ENCODE measurements around the gene BCL2L1. TPM values are rescaled to one million over a fixed set of nuclear protein-coding genes. Genes with fewer than 3 reads are reported as not detected.

BCL2L1 gene
- polyA plus RNA-seq, 1 of the 3 experiments (the other 2 are of a cell fraction) = 99.9 TPM

DNA sequence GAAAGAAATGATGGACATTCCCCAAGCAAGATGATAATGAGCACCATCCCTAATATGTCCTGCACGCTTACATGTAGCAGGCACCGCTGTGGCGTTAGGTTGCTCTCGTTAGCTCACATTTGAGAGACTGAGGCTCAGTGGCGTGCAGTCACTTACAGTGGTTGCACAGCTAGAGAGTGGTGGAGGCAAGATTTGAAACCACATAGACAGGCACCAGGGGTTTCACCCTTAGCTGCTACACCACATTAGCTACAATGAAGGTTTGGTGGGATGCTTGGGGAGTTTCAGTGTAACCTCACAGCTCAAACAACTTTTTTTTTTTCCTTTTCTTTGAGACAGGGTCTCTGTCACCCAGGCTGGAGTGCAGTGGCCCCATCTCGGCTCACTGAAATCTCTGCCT, 81.3 kb downstream of the BCL2L1 start:
- ChIA-PET CTCF (interaction anchor here (0.7 to 3.9 kb wide), 5 partner anchors 12 to 79 kb away, joined by 3 to 21 read pairs (median 5); no protein-coding TSS in a partner anchor), POLR2A (interaction anchor here (1.3 to 1.5 kb wide), 2 partner anchors 37 to 75 kb away, joined by 3 to 7 read pairs; no protein-coding TSS in a partner anchor)
- Histone ChIP-seq H4K20me1 (ENCODE audit: insufficient read depth) (no peaks in the 10 kb centered on the region), H3K36me3 (replicated peaks in 1 of 2; ENCODE audit: control insufficient read depth in 1 of 2, insufficient read depth in 2 of 2, low read length in 1 of 2) (no peaks in the 10 kb centered on the region), H3F3A (replicated peaks; ENCODE audit: insufficient read depth) (no peaks in the 10 kb centered on the region), H3K4me3 (ENCODE audit: low read depth in 2 of 2, low read length in 1 of 2) (no peak overlapping the region), H3K4me1 (ENCODE audit: control insufficient read depth in 1 of 2, insufficient read depth in 2 of 2, low read depth in 1 of 2, low read length in 1 of 2) (peaks cover 0 to 33% of the 10 kb centered on the region in 2 experiments; a peak in 2 of 4 replicates), H3K27me3 (ENCODE audit: insufficient read depth) (no peaks in the 10 kb centered on the region), H3K79me2 (ENCODE audit: insufficient read depth) (no peaks in the 10 kb centered on the region), H3K9ac (no peak overlapping the region), H3K4me2 (no peak overlapping the region), H3K9me2 (no peaks in the 10 kb centered on the region), H2AFZ (ENCODE audit: low read depth) (no peak overlapping the region), H3K9me3 (no peaks in the 10 kb centered on the region), H3K27ac (ENCODE audit: low read depth in 2 of 2, low read length in 1 of 2) (no peak overlapping the region)
- DNase-seq = no peak
- WGBS (ENCODE audit: low lambda C conversion rate) = 89% methylated on average over 6 of the region's 6 CpGs
- TF ChIP-seq MAX (IDR thresholded peaks at IDR 0.05; ENCODE audit: low read depth) (no peak), GABPA (IDR thresholded peaks at IDR 0.05; ENCODE audit: low read depth) (no peak), EZH2phosphoT487 (IDR thresholded peaks at IDR 0.05; ENCODE audit: borderline replicate concordance, low read depth) (no peak), MEF2A (IDR thresholded peaks at IDR 0.05; ENCODE audit: borderline replicate concordance, low read depth) (no peak), RCOR1 (IDR thresholded peaks at IDR 0.05; ENCODE audit: low read length) (no peak), MXI1 (IDR thresholded peaks at IDR 0.05; ENCODE audit: low read depth, low read length) (no peak), FOSL2 (IDR thresholded peaks at IDR 0.05; ENCODE audit: borderline replicate concordance, low read depth) (no peak), SIN3A (IDR thresholded peaks at IDR 0.05; ENCODE audit: borderline replicate concordance, low read depth, low read length) (no peak)
- TF ChIP-seq, protein P1, sequence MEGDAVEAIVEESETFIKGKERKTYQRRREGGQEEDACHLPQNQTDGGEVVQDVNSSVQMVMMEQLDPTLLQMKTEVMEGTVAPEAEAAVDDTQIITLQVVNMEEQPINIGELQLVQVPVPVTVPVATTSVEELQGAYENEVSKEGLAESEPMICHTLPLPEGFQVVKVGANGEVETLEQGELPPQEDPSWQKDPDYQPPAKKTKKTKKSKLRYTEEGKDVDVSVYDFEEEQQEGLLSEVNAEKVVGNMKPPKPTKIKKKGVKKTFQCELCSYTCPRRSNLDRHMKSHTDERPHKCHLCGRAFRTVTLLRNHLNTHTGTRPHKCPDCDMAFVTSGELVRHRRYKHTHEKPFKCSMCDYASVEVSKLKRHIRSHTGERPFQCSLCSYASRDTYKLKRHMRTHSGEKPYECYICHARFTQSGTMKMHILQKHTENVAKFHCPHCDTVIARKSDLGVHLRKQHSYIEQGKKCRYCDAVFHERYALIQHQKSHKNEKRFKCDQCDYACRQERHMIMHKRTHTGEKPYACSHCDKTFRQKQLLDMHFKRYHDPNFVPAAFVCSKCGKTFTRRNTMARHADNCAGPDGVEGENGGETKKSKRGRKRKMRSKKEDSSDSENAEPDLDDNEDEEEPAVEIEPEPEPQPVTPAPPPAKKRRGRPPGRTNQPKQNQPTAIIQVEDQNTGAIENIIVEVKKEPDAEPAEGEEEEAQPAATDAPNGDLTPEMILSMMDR (IDR thresholded peaks at IDR 0.05) = no peak
- TF ChIP-seq, protein P2, sequence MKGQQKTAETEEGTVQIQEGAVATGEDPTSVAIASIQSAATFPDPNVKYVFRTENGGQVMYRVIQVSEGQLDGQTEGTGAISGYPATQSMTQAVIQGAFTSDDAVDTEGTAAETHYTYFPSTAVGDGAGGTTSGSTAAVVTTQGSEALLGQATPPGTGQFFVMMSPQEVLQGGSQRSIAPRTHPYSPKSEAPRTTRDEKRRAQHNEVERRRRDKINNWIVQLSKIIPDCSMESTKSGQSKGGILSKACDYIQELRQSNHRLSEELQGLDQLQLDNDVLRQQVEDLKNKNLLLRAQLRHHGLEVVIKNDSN (IDR thresholded peaks at IDR 0.05; ENCODE audit: borderline replicate concordance, low read depth) = no peak

DNA sequence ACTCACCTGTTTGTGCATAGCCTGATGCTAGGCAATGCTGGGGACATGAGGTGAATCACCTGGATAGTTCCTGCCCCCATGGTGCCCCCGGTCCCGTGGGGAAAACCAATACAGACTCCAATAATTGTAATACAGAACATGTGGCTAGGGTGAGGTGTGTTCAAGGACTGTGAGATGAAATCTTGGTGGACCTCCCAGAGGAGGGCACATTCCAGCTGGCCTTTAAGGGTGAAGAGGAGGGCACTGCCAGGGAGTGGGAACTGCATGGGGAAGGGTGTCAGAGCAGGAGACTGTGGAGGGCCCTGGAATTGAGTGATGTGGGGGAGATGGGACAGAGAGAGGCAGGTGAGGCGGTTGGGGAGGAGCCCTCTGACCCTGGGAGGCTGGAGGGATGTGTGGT, 82.4 kb downstream of the BCL2L1 start:
- WGBS (ENCODE audit: low lambda C conversion rate) = 39% methylated on average over 3 of the region's 3 CpGs
- Histone ChIP-seq H4K20me1 (ENCODE audit: insufficient read depth) (no peaks in the 10 kb centered on the region), H3K9me3 (no peaks in the 10 kb centered on the region), H3K79me2 (ENCODE audit: insufficient read depth) (no peaks in the 10 kb centered on the region), H3K9ac (no peak overlapping the region), H3K4me2 (no peak overlapping the region), H2AFZ (ENCODE audit: low read depth) (no peak overlapping the region), H3K4me1 (ENCODE audit: control insufficient read depth in 1 of 2, insufficient read depth in 2 of 2, low read depth in 1 of 2, low read length in 1 of 2) (peaks cover 0 to 33% of the 10 kb centered on the region in 2 experiments; a peak in 2 of 4 replicates), H3K4me3 (ENCODE audit: low read depth in 2 of 2, low read length in 1 of 2) (no peak overlapping the region), H3K27ac (ENCODE audit: low read depth in 2 of 2, low read length in 1 of 2) (peak overlapping the region in 1 of 2 experiments; percentile 17; a peak in 1 of 4 replicates), H3K9me2 (no peaks in the 10 kb centered on the region), H3K27me3 (ENCODE audit: insufficient read depth) (no peaks in the 10 kb centered on the region), H3F3A (replicated peaks; ENCODE audit: insufficient read depth) (no peaks in the 10 kb centered on the region), H3K36me3 (replicated peaks in 1 of 2; ENCODE audit: control insufficient read depth in 1 of 2, insufficient read depth in 2 of 2, low read length in 1 of 2) (no peaks in the 10 kb centered on the region)
- DNase-seq = no peak
- ChIA-PET CTCF (interaction anchor here (0.8 to 3.9 kb wide), 4 partner anchors 13 to 83 kb away, joined by 3 to 21 read pairs (median 10); no protein-coding TSS in a partner anchor), POLR2A (interaction anchor here (0.9 to 1.6 kb wide), 3 partner anchors 12 to 83 kb away, joined by 4 to 7 read pairs (median 6); no protein-coding TSS in a partner anchor)
- TF ChIP-seq, protein P1 (IDR thresholded peaks at IDR 0.05) = no peak
- TF ChIP-seq MEF2A (IDR thresholded peaks at IDR 0.05; ENCODE audit: borderline replicate concordance, low read depth) (no peak), SIN3A (IDR thresholded peaks at IDR 0.05; ENCODE audit: borderline replicate concordance, low read depth, low read length) (no peak), FOXJ3 (CRISPR knock-in tag; IDR thresholded peaks at IDR 0.05) (no peak), NFIC (IDR thresholded peaks at IDR 0.05; ENCODE audit: borderline replicate concordance) (no peak), FOXM1 (IDR thresholded peaks at IDR 0.05; ENCODE audit: low read depth) (no peak), RAD21 (IDR thresholded peaks at IDR 0.05; ENCODE audit: low read length) (no peak), CHD2 (IDR thresholded peaks at IDR 0.05; ENCODE audit: low read length, partially characterized antibody) (no peak), GATA2 (CRISPR knock-in tag; IDR thresholded peaks at IDR 0.05) (no peak), MXI1 (IDR thresholded peaks at IDR 0.05; ENCODE audit: low read depth, low read length) (no peak)
- TF ChIP-seq, protein P2 (IDR thresholded peaks at IDR 0.05; ENCODE audit: borderline replicate concordance, low read depth) = no peak

All from SK-N-SH (cell line).